ENCODE measurements around the gene KRTAP10-2. TPM values are rescaled to one million over a fixed set of nuclear protein-coding genes. Genes with fewer than 3 reads are reported as not detected.

KRTAP10-2 gene
- total and polyA plus RNA-seq, 7 donors = not detected

DNA sequence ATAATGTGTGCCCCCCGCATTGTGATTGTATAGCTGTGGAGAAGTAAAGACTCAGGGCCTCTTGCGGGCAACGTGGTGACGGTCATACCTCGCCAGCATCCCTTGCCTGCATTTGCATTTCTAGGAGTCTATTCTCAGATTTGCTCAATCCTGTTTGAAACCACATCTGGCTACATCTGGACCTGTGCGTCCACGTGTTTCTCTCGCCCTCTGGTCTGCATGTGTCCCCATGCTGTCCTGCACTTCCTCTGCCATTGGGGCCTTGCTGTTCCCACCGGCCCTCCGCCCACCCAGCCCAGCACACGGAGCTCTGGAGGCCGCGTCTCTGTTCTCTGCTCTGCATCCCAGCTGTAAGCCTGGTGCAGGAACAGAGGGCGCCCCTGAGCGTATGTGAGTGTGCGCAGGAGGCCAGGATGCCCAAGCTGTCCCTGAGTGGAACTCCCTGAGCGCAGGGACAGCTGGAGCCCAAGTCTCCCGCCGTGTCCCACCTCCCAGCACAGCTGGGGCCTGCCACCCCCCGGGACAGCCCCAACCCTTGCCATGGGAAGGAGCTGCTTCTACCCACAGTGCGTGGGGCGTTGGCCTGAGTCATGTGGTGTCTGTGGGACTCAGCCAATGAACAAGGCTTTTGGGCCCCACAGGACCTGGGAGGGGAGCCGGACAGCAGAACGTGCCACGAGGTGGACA lies 1.6 kb downstream of the KRTAP10-2 start:
- no peak for TF ChIP-seq CTCF (IDR thresholded peaks at IDR 0.05)
- DNase-seq (no peak), ATAC-seq (no peak)
- Histone ChIP-seq H3K27me3 (ENCODE audit: insufficient read depth in 3 of 3, low read length in 2 of 3) (peaks cover 0 to 64% (median 12%) of the 10 kb centered on the region in 3 donors), H3K9me3 (peaks cover 4% of the 10 kb centered on the region), H3K36me3 (ENCODE audit: insufficient read depth in 1 of 2, low read depth in 1 of 2) (no peaks in the 10 kb centered on the region), H3K4me1 (no peaks in the 10 kb centered on the region), H3K4me3 (no peak overlapping the region), H3K27ac (no peak overlapping the region)
- 37 to 40% (median 38%) methylated on average over 25 of the region's 25 CpGs for WGBS, 3 donors
- intact Hi-C loops (cut with DNase I) = no loop called here

GRCh38 chr21:44548922-44549321 lies 2.4 kb downstream of the KRTAP10-2 start:
- intact Hi-C loops (cut with DNase I) = no loop called here
- H3K36me3 ChIP-seq (ENCODE audit: insufficient read depth in 1 of 2, low read depth in 1 of 2) = no peaks in the 10 kb centered on the region
- no peaks in the 10 kb centered on the region for H3K4me1 ChIP-seq
- 31 to 39% (median 39%) methylated on average over 14 of the region's 14 CpGs for WGBS, 3 donors
- no peak for TF ChIP-seq CTCF (IDR thresholded peaks at IDR 0.05)
- peaks cover 4% of the 10 kb centered on the region for H3K9me3 ChIP-seq
- H3K4me3 ChIP-seq = no peak overlapping the region
- no peak for DNase-seq
- no peak overlapping the region for H3K27ac ChIP-seq
- no peak for ATAC-seq
- peaks cover 0 to 57% (median 10%) of the 10 kb centered on the region in 3 donors for H3K27me3 ChIP-seq (ENCODE audit: insufficient read depth in 3 of 3, low read length in 2 of 3)

DNA sequence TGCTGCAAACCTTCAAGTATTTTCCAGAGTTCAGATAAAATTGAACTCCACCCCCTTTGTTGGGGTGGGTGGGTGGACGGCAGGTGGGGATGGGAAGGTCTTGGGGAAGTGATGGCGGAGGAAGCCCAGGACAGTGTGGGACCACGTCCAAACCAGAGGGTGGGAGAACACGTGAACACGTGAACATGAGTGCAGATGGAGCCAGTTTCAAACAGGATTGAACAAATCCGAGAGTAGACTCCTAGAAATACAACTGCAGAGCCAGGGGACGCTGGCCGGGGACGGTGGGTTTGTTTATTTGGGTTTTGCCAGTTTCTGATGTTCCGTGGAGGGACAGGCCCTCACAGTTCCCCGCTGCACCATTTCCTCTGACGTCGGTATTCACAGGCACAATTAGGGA lies 2.9 kb downstream of the KRTAP10-2 start:
- Histone ChIP-seq H3K27me3 (ENCODE audit: insufficient read depth in 3 of 3, low read length in 2 of 3) (peaks cover 0 to 53% (median 10%) of the 10 kb centered on the region in 3 donors), H3K27ac (no peak overlapping the region), H3K4me3 (no peak overlapping the region), H3K9me3 (peaks cover 4% of the 10 kb centered on the region), H3K36me3 (ENCODE audit: insufficient read depth in 1 of 2, low read depth in 1 of 2) (no peaks in the 10 kb centered on the region), H3K4me1 (no peaks in the 10 kb centered on the region)
- intact Hi-C loops (cut with DNase I) = no loop called here
- 50 to 53% (median 51%) methylated on average over 13 of the region's 13 CpGs for WGBS, 3 donors
- ATAC-seq (no peak), DNase-seq (no peak)
- TF ChIP-seq CTCF (IDR thresholded peaks at IDR 0.05) = no peak

DNA sequence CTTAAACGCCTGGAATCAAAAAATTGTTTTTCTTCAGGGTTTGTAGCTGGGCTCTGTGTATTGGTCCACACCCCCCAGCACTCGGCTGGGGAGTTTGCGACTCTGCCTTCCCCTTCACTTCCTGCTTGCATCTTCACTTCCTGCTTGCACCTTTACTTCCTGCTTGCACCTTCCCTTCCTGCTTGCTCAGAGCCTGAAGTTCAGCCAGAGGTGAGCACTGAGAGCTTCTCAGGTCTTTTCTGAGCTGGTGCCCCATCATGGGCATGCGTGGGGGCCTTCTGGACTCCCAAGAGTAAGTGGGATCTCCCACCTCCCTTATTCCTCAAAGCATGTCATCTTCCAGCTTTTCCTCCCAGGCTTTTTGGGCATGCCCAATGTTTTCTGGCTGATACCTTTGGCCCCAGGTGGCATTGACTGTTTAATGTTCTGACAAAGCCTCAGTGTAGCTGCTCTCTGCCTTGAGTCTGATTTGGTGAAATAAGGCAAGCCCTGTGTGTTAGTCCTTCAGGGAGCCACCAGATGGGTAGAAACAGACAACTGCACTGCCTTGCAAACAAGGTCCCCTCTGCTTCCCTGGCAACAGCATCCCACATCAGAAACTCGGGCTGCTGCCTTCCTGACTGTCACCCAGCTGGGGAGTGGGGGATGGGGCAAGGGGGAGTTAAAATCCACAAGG lies 3.5 kb downstream of the KRTAP10-2 start:
- TF ChIP-seq CTCF (IDR thresholded peaks at IDR 0.05) = no peak
- Histone ChIP-seq H3K9me3 (peaks cover 4% of the 10 kb centered on the region), H3K36me3 (ENCODE audit: insufficient read depth in 1 of 2, low read depth in 1 of 2) (no peaks in the 10 kb centered on the region), H3K4me3 (no peak overlapping the region), H3K27me3 (ENCODE audit: insufficient read depth in 3 of 3, low read length in 2 of 3) (peaks cover 0 to 50% (median 8%) of the 10 kb centered on the region in 3 donors), H3K4me1 (no peaks in the 10 kb centered on the region), H3K27ac (no peak overlapping the region)
- WGBS, 3 donors = 42 to 60% (median 54%) methylated on average over 5 of the region's 5 CpGs
- intact Hi-C loops (cut with DNase I) = no loop called here
- ATAC-seq (no peak), DNase-seq (no peak)
